K562 (cell line): ENCODE results near the gene BNC2. TPM values are rescaled to one million over a fixed set of nuclear protein-coding genes. Genes with fewer than 3 reads are reported as not detected.

Source experiments
- ATAC-seq: fragments of 200-7000 bp; cut with Tn5 transposase; 3 replicates; pipeline ENCODE4 v1.9.1; 2020; ENCODE audit warnings: moderate library complexity
- Bru-seq: library from RNA; stranded (reverse); fragments of 400-500 nt; gene quantifications from one replicate; lab custom pipeline; 2021; lab: Mats Ljungman, UMichigan
- BruChase-seq, 2 experiments: library from RNA; stranded (reverse); fragments of 400-500 nt; gene quantifications; one replicate each; lab custom pipeline; 2021; lab: Mats Ljungman, UMichigan
- BruUV-seq: library from RNA; stranded (reverse); fragments of 400-500 nt; replicated peaks from 2 replicates; lab custom pipeline; 2021; lab: Mats Ljungman, UMichigan
- CTCF ChIA-PET: fragments of 300-600 bp; formaldehyde crosslinking; extraction: SDS; loops from one replicate; lab custom pipeline; 2021; ENCODE audit warnings: low intra/inter-chr PET ratio; lab: Yijun Ruan, JAX
- POLR2A ChIA-PET: fragments of 300-600, 350-650 bp; sonication (Branson Sonifier 250); formaldehyde crosslinking; extraction: SDS; loops from one replicate; lab custom pipeline; 2021; ENCODE audit warnings: antibody characterized with exemption, inconsistent platforms; lab: Yijun Ruan, JAX
- DNase-seq, 4 experiments: peaks; one replicate each; pipeline versions ENCODE4 v3.0.0 to v3.0.0-alpha.2; 2011 to 2018; ENCODE audit warnings: low spot score in 3 of 4, mixed read lengths in 3 of 4; ENCODE audit errors: extremely low read depth in 1 of 4
- FAIRE-seq: peaks from 2 replicates; lab custom pipeline; 2011; peaks lifted over from hg19 to GRCh38; lab: Jason Lieb, UNC
- H2AFZ ChIP-seq: 2 replicates; pipeline ENCODE4 v1.6.0; 2011; ENCODE audit warnings: low read depth, low read length, control low read depth, inconsistent platforms
- H3K27ac ChIP-seq: fragments of 200-600 bp; 3 replicates; pipeline ENCODE4 v1.8.0; 2011; ENCODE audit warnings: low read depth, mild to moderate bottlenecking, control low read depth, inconsistent platforms, low read length, moderate library complexity, mixed read lengths; ENCODE audit errors: extremely low read depth
- H3K27me3 ChIP-seq, 2 experiments: fragments of 300-600 bp in 1 of 2; 2 replicates in 1 of 2; 3 replicates in 1 of 2; pipeline versions ENCODE4 v1.6.0 to v1.8.0; 2011; ENCODE audit warnings: inconsistent platforms in 2 of 2, low read length in 2 of 2, mild to moderate bottlenecking in 1 of 2, mixed read lengths in 1 of 2, moderate library complexity in 1 of 2; ENCODE audit not compliant: control insufficient read depth in 2 of 2, insufficient read depth in 2 of 2
- H3K36me3 ChIP-seq: fragments of 300-600 bp; 3 replicates; pipeline ENCODE4 v1.8.0; 2011; ENCODE audit warnings: mild to moderate bottlenecking, low read length, inconsistent platforms; ENCODE audit not compliant: control insufficient read depth, insufficient read depth
- H3K4me1 ChIP-seq, 2 experiments: fragments of 200-600 bp in 1 of 2; replicated peaks in 1 of 2; 2 replicates in 1 of 2; 3 replicates in 1 of 2; pipeline versions ENCODE4 v1.5.1 to v1.8.0; 2011; ENCODE audit warnings: inconsistent platforms in 2 of 2, low read length in 2 of 2, mild to moderate bottlenecking in 1 of 2, mixed read lengths in 1 of 2, moderate library complexity in 1 of 2; ENCODE audit not compliant: control insufficient read depth in 2 of 2, insufficient read depth in 2 of 2
- H3K4me2 ChIP-seq: 2 replicates; pipeline ENCODE4 v1.6.1; 2011; ENCODE audit warnings: low read length, control low read depth, inconsistent platforms, mixed read lengths; ENCODE audit not compliant: insufficient read depth
- H3K4me3 ChIP-seq: fragments of 200-600 bp; sonication (generic), shearing (Covaris generic); 2 replicates; pipeline ENCODE4 v1.5.1; 2016; ENCODE audit warnings: control low read depth, inconsistent platforms
- H3K79me2 ChIP-seq: fragments of 200-600 bp; 3 replicates; pipeline ENCODE4 v1.8.0; 2011; ENCODE audit warnings: low read length, inconsistent platforms; ENCODE audit not compliant: control insufficient read depth, insufficient read depth
- H3K9ac ChIP-seq, 2 experiments: 2 replicates each; pipeline versions ENCODE4 v1.6.0 to v1.6.1; 2011; ENCODE audit warnings: low read depth in 2 of 2, low read length in 2 of 2, control low read depth in 1 of 2, inconsistent platforms in 1 of 2, mild to moderate bottlenecking in 1 of 2, mixed read lengths in 1 of 2; ENCODE audit not compliant: insufficient read depth in 1 of 2
- H3K9me1 ChIP-seq: one replicate; pipeline ENCODE4 v1.6.0; 2011; ENCODE audit warnings: inconsistent platforms, mild to moderate bottlenecking, low read length, moderate library complexity; ENCODE audit not compliant: control insufficient read depth, insufficient read depth
- H3K9me3 ChIP-seq: replicated peaks from 2 replicates; pipeline ENCODE4 v1.5.1; 2011; ENCODE audit warnings: low read depth, low read length, inconsistent platforms; ENCODE audit not compliant: control insufficient read depth, insufficient read depth
- H4K20me1 ChIP-seq: replicated peaks from 2 replicates; pipeline ENCODE4 v1.6.1; 2011; ENCODE audit warnings: low read length, inconsistent platforms, mixed read lengths; ENCODE audit not compliant: control insufficient read depth, insufficient read depth
- BRCA1 ChIP-seq, 2 experiments: fragments of 450-650 bp in 1 of 2; sonication (generic) in 1 of 2; formaldehyde crosslinking in 1 of 2; IDR thresholded peaks; 2 replicates each; pipeline versions ENCODE4 v1.5.0 to v1.6.1; 2017 to 2020; ENCODE audit warnings: mild to moderate bottlenecking in 1 of 2, missing genetic modification reagents in 1 of 2
- ELF1 ChIP-seq: fragments of 200-800 bp; sonication (Bioruptor generic); IDR thresholded peaks from 2 replicates; pipeline ENCODE4 v1.6.1; 2016; ENCODE audit warnings: missing genetic modification characterization, missing compliant biosample characterization
- FOXK2 ChIP-seq, 2 experiments: fragments of 450-650 bp; IDR thresholded peaks in 1 of 2; conservative IDR thresholded peaks in 1 of 2; 2 replicates each; pipeline ENCODE4 v1.6.1; 2016; ENCODE audit warnings: low read depth in 2 of 2, mild to moderate bottlenecking in 1 of 2
- HNRNPUL1 ChIP-seq: fragments of 200-400 bp; formaldehyde crosslinking; IDR thresholded peaks from 2 replicates; pipeline ENCODE4 v1.6.1; 2017; ENCODE audit warnings: low read length
- KLF6 ChIP-seq: fragments of 250-450 bp; sonication (Bioruptor Pico); IDR thresholded peaks from 2 replicates; pipeline ENCODE4 v1.4.0; 2020; ENCODE audit warnings: mild to moderate bottlenecking, moderate library complexity, borderline replicate concordance
- RHOXF2B ChIP-seq: fragments of 250-450 bp; sonication (Bioruptor Pico); conservative IDR thresholded peaks from 2 replicates; pipeline ENCODE4 v1.5.1; 2021
- ZNF551 ChIP-seq: fragments of 250-450 bp; sonication (Bioruptor Pico); IDR thresholded peaks from 2 replicates; pipeline ENCODE4 v1.5.0; 2021; ENCODE audit warnings: mild to moderate bottlenecking, moderate library complexity
- WGBS: fragments of 100-300 bp; shearing (Covaris generic); methylation state at CpG from one replicate; pipeline ENCODE4 v1.1.6; 2016; ENCODE audit warnings: low coverage, mixed read lengths; ENCODE audit not compliant: insufficient coverage; ENCODE audit errors: missing lambda C conversion rate; 5-methylcytosine and 5-hydroxymethylcytosine counted together
- in situ Hi-C: fragments of 300-500 bp; cut with MboI; formaldehyde crosslinking; loops from 4 replicates; pipeline ENCODE4 v1.15.0; 2018; ENCODE audit warnings: inconsistent platforms, mixed read lengths
- intact Hi-C: fragments of 100-400 bp; cut with micrococcal nuclease; formaldehyde crosslinking; loops from 2 replicates; pipeline ENCODE4 v1.14.2; 2022
- long read RNA-seq, 3 experiments: library from polyadenylated mRNA in 2 of 3; library from RNA in 1 of 3; unstranded in 2 of 3; stranded (forward) in 1 of 3; transcript quantifications; one replicate each; pipeline ENCODE4 v2.0.0, GENCODE V29; 2019 to 2022
- polyA minus RNA-seq, 3 experiments: library from RNA; depleted of rRNA, polyadenylated mRNA; stranded (reverse); fragments of >200 nt; gene quantifications; 2 replicates each; pipeline ENCODE4 v1.2.3, GENCODE V29; 2011
- polyA plus RNA-seq, 8 experiments: library from polyadenylated mRNA; depleted of rRNA in 4 of 8; stranded (reverse) in 5 of 8; unstranded in 3 of 8; fragments of >200 nt; fragmentation: Nextera tagmentation in 2 of 8; fragmentation: Illumina TruSeq in 1 of 8; extraction: Ambion mirVana in 2 of 8; extraction: Trizol in 1 of 8; gene quantifications; 2 replicates each; pipeline versions ENCODE4 v1.2.1 to v1.2.3, GENCODE V29; 2011 to 2014; ENCODE audit warnings: inconsistent platforms in 1 of 8, missing spikeins in 1 of 8
- total RNA-seq, 7 experiments: library from RNA; depleted of rRNA in 6 of 7; stranded (reverse); fragments of >200 nt in 6 of 7; fragmentation: Illumina TruSeq in 2 of 7; extraction: Trizol in 2 of 7; gene quantifications; 2 replicates each; pipeline versions ENCODE4 v1.2.1 to v1.2.3, GENCODE V29; 2011 to 2021; ENCODE audit warnings: low replicate concordance in 1 of 7
- TF ChIP-seq, protein P1 (sequence below): sonication (generic); formaldehyde crosslinking; IDR thresholded peaks from 2 replicates; pipeline ENCODE4 v1.8.0; 2022; ENCODE audit warnings: mild to moderate bottlenecking, missing genetic modification reagents, borderline replicate concordance

The BNC2 gene
- not detected in 2 replicates for total RNA-seq (2011; cell fraction: chromatin; rRNA removed; ENCODE audit: low replicate concordance)
- total RNA-seq (2011; cell fraction: nucleolus; rRNA removed), result not detected in 2 replicates
- not detected in 2 replicates for total RNA-seq (2011; cell fraction: nucleoplasm; rRNA removed)
- total RNA-seq (2014; rRNA removed) (not detected in 2 replicates), total RNA-seq (2014; rRNA removed; fragmentation: Illumina TruSeq; extraction: Trizol) (not detected in 2 replicates), total RNA-seq (2015; rRNA removed; fragmentation: Illumina TruSeq; extraction: Trizol) (not detected in 2 replicates), total RNA-seq (2021) (0.13 TPM in 1 of 2 replicates, not detected in the other), polyA plus RNA-seq (2011; rRNA removed) (not detected in 2 replicates), polyA plus RNA-seq (2014; fragmentation: Illumina TruSeq; extraction: Trizol) (not detected in 2 replicates), polyA plus RNA-seq (2014; fragmentation: Nextera tagmentation; extraction: Ambion mirVana) (not detected), polyA plus RNA-seq (2014; rRNA removed) (not detected in 2 replicates), polyA minus RNA-seq (2011; rRNA and poly(A)+ RNA removed) (not detected in 2 replicates), Bru-seq, nascent RNA (percentile 6 among the genes with signal in this experiment), BruChase-seq, experiment 1, labeled RNA remaining after a 2-hour chase (percentile 6 among the genes with signal in this experiment), BruChase-seq, experiment 2, labeled RNA remaining after a 6-hour chase (percentile 5 among the genes with signal in this experiment)
- 0.06 TPM in 1 of 2 replicates, not detected in the other for polyA plus RNA-seq (2011; cell fraction: cytosol; rRNA removed)
- polyA plus RNA-seq (2011; cell fraction: nucleus; rRNA removed), result not detected in 2 replicates
- not detected in 2 replicates for polyA plus RNA-seq (2012)
- not detected in 2 replicates for polyA minus RNA-seq (2011; cell fraction: cytosol; rRNA and poly(A)+ RNA removed)
- 0.13 TPM in 1 of 2 replicates, not detected in the other for polyA minus RNA-seq (2011; cell fraction: nucleus; rRNA and poly(A)+ RNA removed)
- long read RNA-seq, experiment 1, result 0 reads
- long read RNA-seq, experiment 2, result 0 reads
- long read RNA-seq, experiment 3, result 0 reads

DNA sequence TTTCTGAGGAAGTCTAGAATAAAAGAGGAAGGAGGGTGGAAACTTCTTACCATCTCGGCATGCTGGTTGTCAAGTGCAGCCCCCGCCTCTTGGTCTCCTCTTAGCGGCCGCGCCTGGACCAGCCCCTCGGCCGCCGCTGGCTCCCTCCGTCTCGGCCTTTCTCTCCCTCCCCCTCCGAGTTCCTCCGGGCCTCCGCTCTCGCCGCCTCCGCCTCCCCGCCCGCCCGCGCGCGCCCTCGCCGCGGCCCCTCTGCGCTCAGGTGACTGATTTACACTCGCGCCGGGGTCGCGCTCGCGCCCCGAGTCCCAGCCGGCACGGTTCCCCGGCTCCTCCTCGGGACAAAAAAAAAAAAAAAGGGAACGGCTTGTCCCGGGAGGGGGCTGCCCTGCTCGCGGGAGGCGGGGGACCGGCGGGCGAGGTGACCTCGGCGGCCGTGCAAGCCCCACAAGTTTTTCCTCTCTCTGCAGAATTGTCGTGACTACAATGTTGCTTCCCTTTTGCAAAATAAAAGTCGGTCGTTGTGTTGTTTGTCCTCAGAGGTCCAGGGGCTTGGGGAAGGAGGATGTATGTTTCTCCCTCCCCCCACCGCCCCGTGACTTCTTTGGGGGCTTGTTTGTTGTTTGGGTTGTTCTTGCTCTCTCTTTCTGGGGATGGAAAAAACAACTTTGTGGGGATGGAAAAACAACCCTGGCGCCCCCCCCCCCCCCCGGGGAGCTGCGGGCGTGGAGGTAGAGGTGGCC, at the start of gene BNC2:
Gene BNC2 (minus strand): TSS at position 75 of the 740 bp plus-strand sequence. CDS start 22 bp downstream, at position 53.
- Histone ChIP-seq H3K4me3 (no peak within 1 kb of the TSS), H3K4me1 (no peaks in the 10 kb centered on the region), H3K27me3 (no peaks in the 10 kb centered on the region), H3K9me1 (no peaks in the 10 kb centered on the region), H3K36me3 (no peaks in the 10 kb centered on the region), H3K9ac (no peak within 1 kb of the TSS)
- no CpG with 5 or more reads among the region's 58 CpGs for WGBS
- no TSS peak for BruUV-seq
- CTCF ChIA-PET, result no interaction called here
- no peak for DNase-seq
- ATAC-seq, result no peak
- TF ChIP-seq KLF6 (CRISPR knock-in tag) (no peak), RHOXF2B (CRISPR knock-in tag) (no peak), ELF1 (tag) (no peak), HNRNPUL1 (no peak), BRCA1 (IDR thresholded peaks at IDR 0.05) (no peak), BRCA1 (CRISPR knock-in tag; IDR thresholded peaks at IDR 0.05) (no peak), FOXK2 (conservative IDR thresholded peaks at IDR 0.05 in 1 of 2, IDR thresholded peaks at IDR 0.05 in 1 of 2; ENCODE audit: low read depth in 2 of 2) (no peak), ZNF551 (no peak)
- TF ChIP-seq, protein P1, sequence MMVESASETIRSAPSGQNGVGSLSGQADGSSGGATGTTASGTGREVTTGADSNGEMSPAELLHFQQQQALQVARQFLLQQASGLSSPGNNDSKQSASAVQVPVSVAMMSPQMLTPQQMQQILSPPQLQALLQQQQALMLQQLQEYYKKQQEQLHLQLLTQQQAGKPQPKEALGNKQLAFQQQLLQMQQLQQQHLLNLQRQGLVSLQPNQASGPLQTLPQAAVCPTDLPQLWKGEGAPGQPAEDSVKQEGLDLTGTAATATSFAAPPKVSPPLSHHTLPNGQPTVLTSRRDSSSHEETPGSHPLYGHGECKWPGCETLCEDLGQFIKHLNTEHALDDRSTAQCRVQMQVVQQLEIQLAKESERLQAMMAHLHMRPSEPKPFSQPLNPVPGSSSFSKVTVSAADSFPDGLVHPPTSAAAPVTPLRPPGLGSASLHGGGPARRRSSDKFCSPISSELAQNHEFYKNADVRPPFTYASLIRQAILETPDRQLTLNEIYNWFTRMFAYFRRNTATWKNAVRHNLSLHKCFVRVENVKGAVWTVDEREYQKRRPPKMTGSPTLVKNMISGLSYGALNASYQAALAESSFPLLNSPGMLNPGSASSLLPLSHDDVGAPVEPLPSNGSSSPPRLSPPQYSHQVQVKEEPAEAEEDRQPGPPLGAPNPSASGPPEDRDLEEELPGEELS (CRISPR knock-in tag), result no peak
- TF ChIP-seq, all 486 proteins: peak for 0
- Histone ChIP-seq H2AFZ (no peak within 1 kb of the TSS), H3K79me2 (no peaks in the 10 kb centered on the region), H3K27ac (no peak within 1 kb of the TSS), H3K9me3 (no peaks in the 10 kb centered on the region), H4K20me1 (no peaks in the 10 kb centered on the region), H3K4me2 (no peak within 1 kb of the TSS)
- in situ Hi-C loops (no loop called here), intact Hi-C loops (no loop called here)
- no peak for FAIRE-seq
- POLR2A ChIA-PET, result no interaction called here
